Ishikawa (cell line): ENCODE measurements around the gene MBL2.

Experiments used
- CEBPB ChIP-seq: IDR thresholded peaks from 2 replicates; pipeline ENCODE4 v1.6.1; 2012
- CREB1 ChIP-seq: IDR thresholded peaks from 2 replicates; pipeline ENCODE4 v1.6.1; 2012; ENCODE audit warnings: low read depth
- EGR1 ChIP-seq: IDR thresholded peaks from 2 replicates; pipeline ENCODE4 v1.6.1; 2012
- EP300 ChIP-seq: IDR thresholded peaks from 2 replicates; pipeline ENCODE4 v1.6.1; 2012; ENCODE audit warnings: borderline replicate concordance
- FOXM1 ChIP-seq: IDR thresholded peaks from 2 replicates; pipeline ENCODE4 v1.6.1; 2012; ENCODE audit warnings: low read depth, borderline replicate concordance
- MAX ChIP-seq: IDR thresholded peaks from 2 replicates; pipeline ENCODE4 v1.6.1; 2012
- NFIC ChIP-seq: IDR thresholded peaks from 2 replicates; pipeline ENCODE4 v1.6.1; 2012
- RAD21 ChIP-seq: IDR thresholded peaks from 2 replicates; pipeline ENCODE4 v1.6.1; 2012; ENCODE audit warnings: low read depth
- REST ChIP-seq: IDR thresholded peaks from 2 replicates; pipeline ENCODE4 v1.6.1; 2012; ENCODE audit warnings: low read depth, mild to moderate bottlenecking
- TAF1 ChIP-seq: IDR thresholded peaks from 2 replicates; pipeline ENCODE4 v1.6.1; 2012; ENCODE audit warnings: low read depth, mild to moderate bottlenecking
- TCF12 ChIP-seq: IDR thresholded peaks from 2 replicates; pipeline ENCODE4 v1.6.1; 2012; ENCODE audit warnings: low read depth
- TEAD4 ChIP-seq: IDR thresholded peaks from 2 replicates; pipeline ENCODE4 v1.6.1; 2012
- USF1 ChIP-seq: IDR thresholded peaks from 2 replicates; pipeline ENCODE4 v1.6.1; 2012
- YY1 ChIP-seq: IDR thresholded peaks from 2 replicates; pipeline ENCODE4 v1.6.1; 2012; ENCODE audit warnings: low read depth
- ZBTB7A ChIP-seq: IDR thresholded peaks from 2 replicates; pipeline ENCODE4 v1.6.1; 2012; ENCODE audit warnings: low read depth

MBL2 gene

GRCh38 chr10:52776471-52776903, 3.9 kb upstream of the MBL2 start:
- TF ChIP-seq YY1 (no peak), USF1 (no peak), TEAD4 (no peak), TAF1 (no peak), CREB1 (no peak), ZBTB7A (no peak), RAD21 (no peak), EGR1 (no peak), NFIC (no peak), FOXM1 (no peak)

GRCh38 chr10:52775132-52775647, 2.6 kb upstream of the MBL2 start:
- no peak for TF ChIP-seq EGR1
- no peak for TF ChIP-seq YY1
- TF ChIP-seq CREB1 = no peak
- no peak for TF ChIP-seq MAX
- no peak for TF ChIP-seq TEAD4
- TF ChIP-seq TCF12 = no peak
- no peak for TF ChIP-seq EP300
- no peak for TF ChIP-seq USF1
- TF ChIP-seq ZBTB7A = no peak
- TF ChIP-seq CEBPB = no peak
- no peak for TF ChIP-seq TAF1
- no peak for TF ChIP-seq NFIC
- no peak for TF ChIP-seq RAD21
- no peak for TF ChIP-seq REST

- no peak for TF ChIP-seq EGR1
- no peak for TF ChIP-seq MAX
- TF ChIP-seq USF1 = no peak
- TF ChIP-seq ZBTB7A = no peak
- TF ChIP-seq TCF12 = no peak
- TF ChIP-seq TAF1 = no peak
- TF ChIP-seq YY1 = no peak
- no peak for TF ChIP-seq NFIC
- TF ChIP-seq REST = no peak
- no peak for TF ChIP-seq TEAD4
- no peak for TF ChIP-seq EP300
- no peak for TF ChIP-seq CEBPB
- no peak for TF ChIP-seq FOXM1
- TF ChIP-seq RAD21 = no peak
- no peak for TF ChIP-seq CREB1
Observed at GRCh38 chr10:52774600-52775106, 2.1 kb upstream of the MBL2 start.

- no peak for TF ChIP-seq TAF1
- TF ChIP-seq TCF12 = no peak
- no peak for TF ChIP-seq YY1
Observed at GRCh38 chr10:52774182-52774581, 1.6 kb upstream of the MBL2 start.

- TF ChIP-seq EP300 = no peak
- no peak for TF ChIP-seq REST
- no peak for TF ChIP-seq NFIC
- no peak for TF ChIP-seq TAF1
Observed at GRCh38 chr10:52771534-52772445, 794 bp downstream of the MBL2 start.
